ENCODE measurements around the gene ABCA7.

The ABCA7 gene

GRCh38 chr19:991174-991931, 48.6 kb upstream of the ABCA7 start:
- H3K27me3 ChIP-seq (ENCODE audit: control insufficient read depth, low read length) = peaks cover 7% of the 10 kb centered on the region
- no peaks in the 10 kb centered on the region for H4K20me1 ChIP-seq (ENCODE audit: control insufficient read depth, insufficient read depth, low read depth, low read length)
- H3K4me2 ChIP-seq (ENCODE audit: low read length) = no peak overlapping the region
- no peaks in the 10 kb centered on the region; the same call in 1 of the 2 replicates for H3F3A ChIP-seq (ENCODE audit: control insufficient read depth, insufficient read depth)
- no peak overlapping the region for H3K4me3 ChIP-seq (ENCODE audit: low read length)
- H3K9me3 ChIP-seq (ENCODE audit: control insufficient read depth, insufficient read depth, low read length) = peaks cover 4% of the 10 kb centered on the region; the same call in 1 of the 2 replicates
- no peaks in the 10 kb centered on the region for H3K79me2 ChIP-seq (ENCODE audit: control insufficient read depth, low read length)
- TF ChIP-seq CTCF (IDR thresholded peaks at IDR 0.05; ENCODE audit: low read depth, low read length, poor library complexity, severe bottlenecking) = no peak
- H3K4me1 ChIP-seq (ENCODE audit: control insufficient read depth, low read length) = peaks cover 2% of the 10 kb centered on the region
- H3K9me2 ChIP-seq (replicated peaks; ENCODE audit: control insufficient read depth, low read length) = no peaks in the 10 kb centered on the region
- no peak overlapping the region for H3K27ac ChIP-seq (ENCODE audit: low read depth, low read length)
- peaks cover 57% of the 10 kb centered on the region for H3K36me3 ChIP-seq (ENCODE audit: control insufficient read depth, low read length)

DNA sequence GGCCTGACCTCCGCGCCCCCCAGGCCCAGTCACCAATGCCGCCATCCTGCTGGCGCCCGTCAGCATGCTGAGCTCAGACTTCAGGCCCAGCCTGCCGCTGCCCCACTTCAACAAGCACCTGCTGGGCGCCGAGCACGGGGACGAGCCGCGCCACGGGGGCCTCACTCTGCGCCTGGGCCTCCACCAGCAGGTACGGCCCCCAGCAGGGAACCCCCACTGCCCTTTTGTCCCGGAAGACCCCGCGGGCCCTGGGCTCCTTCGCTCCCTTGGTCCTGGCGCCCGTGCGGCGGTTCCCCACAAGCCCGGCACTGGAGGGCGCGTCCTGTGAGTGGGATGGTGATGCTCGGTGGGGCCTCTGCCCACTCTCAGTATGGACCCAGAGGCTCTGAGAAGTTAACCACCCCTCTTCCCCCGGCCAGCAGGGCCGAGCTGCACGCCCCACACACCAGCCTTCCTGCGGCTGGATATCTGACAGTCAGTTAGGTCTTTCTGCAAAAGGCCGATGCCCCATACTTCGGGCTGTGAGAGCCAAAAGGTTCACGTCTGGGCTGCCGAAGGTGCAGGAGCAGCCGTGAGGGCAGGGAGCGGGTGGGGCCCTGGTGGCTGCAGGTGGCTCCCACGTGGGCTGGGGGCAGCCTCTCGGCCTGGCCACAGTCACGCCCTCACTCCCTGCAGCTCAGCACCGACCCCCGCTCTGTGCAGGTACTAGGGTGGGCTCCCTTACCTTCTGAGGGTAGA, 47.8 kb upstream of the ABCA7 start:
- Histone ChIP-seq H3K27me3 (ENCODE audit: control insufficient read depth, low read length) (peaks cover 12% of the 10 kb centered on the region), H3K79me2 (ENCODE audit: control insufficient read depth, low read length) (no peaks in the 10 kb centered on the region), H4K20me1 (ENCODE audit: control insufficient read depth, insufficient read depth, low read depth, low read length) (no peaks in the 10 kb centered on the region), H3K4me1 (ENCODE audit: control insufficient read depth, low read length) (peaks cover 5% of the 10 kb centered on the region), H3F3A (ENCODE audit: control insufficient read depth, insufficient read depth) (no peaks in the 10 kb centered on the region; the same call in 1 of the 2 replicates), H3K36me3 (ENCODE audit: control insufficient read depth, low read length) (peaks cover 50% of the 10 kb centered on the region), H3K9me3 (ENCODE audit: control insufficient read depth, insufficient read depth, low read length) (peaks cover 4% of the 10 kb centered on the region; the same call in 1 of the 2 replicates), H3K4me3 (ENCODE audit: low read length) (no peak overlapping the region), H3K27ac (ENCODE audit: low read depth, low read length) (no peak overlapping the region), H3K9me2 (replicated peaks; ENCODE audit: control insufficient read depth, low read length) (no peaks in the 10 kb centered on the region), H3K4me2 (ENCODE audit: low read length) (no peak overlapping the region)
- no peak for TF ChIP-seq CTCF (IDR thresholded peaks at IDR 0.05; ENCODE audit: low read depth, low read length, poor library complexity, severe bottlenecking)
- no peak for TF ChIP-seq EZH2phosphoT487 (IDR thresholded peaks at IDR 0.05; ENCODE audit: borderline replicate concordance, low read length)

GRCh38 chr19:992670-993055, 47.2 kb upstream of the ABCA7 start:
- Histone ChIP-seq H3K4me1 (ENCODE audit: control insufficient read depth, low read length) (peaks cover 5% of the 10 kb centered on the region), H4K20me1 (ENCODE audit: control insufficient read depth, insufficient read depth, low read depth, low read length) (no peaks in the 10 kb centered on the region), H3K79me2 (ENCODE audit: control insufficient read depth, low read length) (no peaks in the 10 kb centered on the region), H3K9me3 (ENCODE audit: control insufficient read depth, insufficient read depth, low read length) (peaks cover 4% of the 10 kb centered on the region; the same call in 1 of the 2 replicates), H3K36me3 (ENCODE audit: control insufficient read depth, low read length) (peaks cover 45% of the 10 kb centered on the region), H3K27me3 (ENCODE audit: control insufficient read depth, low read length) (peaks cover 16% of the 10 kb centered on the region), H3K9me2 (replicated peaks; ENCODE audit: control insufficient read depth, low read length) (no peaks in the 10 kb centered on the region), H3K4me2 (ENCODE audit: low read length) (no peak overlapping the region), H3K27ac (ENCODE audit: low read depth, low read length) (no peak overlapping the region), H3F3A (ENCODE audit: control insufficient read depth, insufficient read depth) (no peaks in the 10 kb centered on the region; the same call in 1 of the 2 replicates), H3K4me3 (ENCODE audit: low read length) (no peak overlapping the region)
- TF ChIP-seq EZH2phosphoT487 (IDR thresholded peaks at IDR 0.05; ENCODE audit: borderline replicate concordance, low read length) = no peak

All from DOHH2 (cell line).